ENCODE results near the gene DBNDD2.

The DBNDD2 gene

GRCh38 chr20:45441746-45442145 is 33.7 kb downstream of the DBNDD2 start:
- DNase-seq (ENCODE audit: extremely low read depth, low read depth) = no peak

GRCh38 chr20:45444050-45444449 is 36.0 kb downstream of the DBNDD2 start:
- no peak for TF ChIP-seq CTCF (IDR thresholded peaks at IDR 0.05; ENCODE audit: low read depth, low read length)
- no peak for DNase-seq (ENCODE audit: extremely low read depth, low read depth)

More at GRCh38 chr20:45441746-45442145, 33.7 kb downstream of the DBNDD2 start:
- no peak for TF ChIP-seq CTCF (IDR thresholded peaks at IDR 0.05; ENCODE audit: low read depth, low read length)

GRCh38 chr20:45445805-45446562 is 37.9 kb downstream of the DBNDD2 start:
- peak; percentile 42 for TF ChIP-seq CTCF (IDR thresholded peaks at IDR 0.05; ENCODE audit: low read depth, low read length)
- no peak for DNase-seq (ENCODE audit: extremely low read depth, low read depth)

- DNase-seq (ENCODE audit: extremely low read depth, low read depth) = no peak
- no peak for TF ChIP-seq CTCF (IDR thresholded peaks at IDR 0.05; ENCODE audit: low read depth, low read length)
Observed at GRCh38 chr20:45448270-45448669, 40.2 kb downstream of the DBNDD2 start.

GRCh38 chr20:45449528-45449927 is 41.4 kb downstream of the DBNDD2 start:
- DNase-seq (ENCODE audit: extremely low read depth, low read depth) = no peak
- no peak for TF ChIP-seq CTCF (IDR thresholded peaks at IDR 0.05; ENCODE audit: low read depth, low read length)

GRCh38 chr20:45450097-45450818 is 42.2 kb downstream of the DBNDD2 start:
- TF ChIP-seq CTCF (IDR thresholded peaks at IDR 0.05; ENCODE audit: low read depth, low read length) = peak; percentile 48
- DNase-seq (ENCODE audit: extremely low read depth, low read depth) = peak; percentile 10

- TF ChIP-seq CTCF (IDR thresholded peaks at IDR 0.05; ENCODE audit: low read depth, low read length) = no peak
- no peak for DNase-seq (ENCODE audit: extremely low read depth, low read depth)
Observed at GRCh38 chr20:45452238-45452637, 44.1 kb downstream of the DBNDD2 start.
